ENCODE data around the gene PDS5A.
"Not testable (repeated sequence)": the region's sequence is repeated elsewhere in the genome, so short reads cannot be mapped to it uniquely, and the experiment has no call there.

The PDS5A gene

DNA sequence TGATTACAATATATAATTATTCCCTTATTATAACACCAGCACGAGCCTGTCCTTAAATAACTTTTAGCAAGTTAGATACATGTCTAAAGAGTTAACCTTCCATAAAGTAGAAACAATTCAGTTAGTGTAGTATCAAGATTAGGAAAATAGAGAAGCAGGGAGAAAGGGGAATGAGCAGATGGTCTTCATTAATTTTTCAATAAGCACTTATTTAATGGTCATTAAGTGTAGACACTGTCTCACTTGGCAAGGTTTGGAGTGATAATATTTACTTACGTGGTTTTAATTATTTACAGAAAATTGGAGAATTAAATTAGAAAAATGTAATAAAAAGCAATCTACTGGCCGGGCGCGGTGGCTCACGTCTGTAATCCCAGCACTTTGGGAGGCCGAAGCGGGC is 99.7 kb downstream of the PDS5A start:
- H3K4me3 ChIP-seq (ENCODE audit: low read length) = no peak overlapping the region
- no peaks in the 10 kb centered on the region for H3K4me1 ChIP-seq (ENCODE audit: control insufficient read depth, insufficient read depth, low read length)
- peaks cover 3% of the 10 kb centered on the region for H3K36me3 ChIP-seq (ENCODE audit: control insufficient read depth, insufficient read depth, low read length)
- H3K27ac ChIP-seq (ENCODE audit: low read depth, low read length) = no peak overlapping the region
- no peak overlapping the region for H3K9ac ChIP-seq (ENCODE audit: low read length)
- H3K27me3 ChIP-seq (ENCODE audit: control insufficient read depth, insufficient read depth, low read length) = no peaks in the 10 kb centered on the region

DNA sequence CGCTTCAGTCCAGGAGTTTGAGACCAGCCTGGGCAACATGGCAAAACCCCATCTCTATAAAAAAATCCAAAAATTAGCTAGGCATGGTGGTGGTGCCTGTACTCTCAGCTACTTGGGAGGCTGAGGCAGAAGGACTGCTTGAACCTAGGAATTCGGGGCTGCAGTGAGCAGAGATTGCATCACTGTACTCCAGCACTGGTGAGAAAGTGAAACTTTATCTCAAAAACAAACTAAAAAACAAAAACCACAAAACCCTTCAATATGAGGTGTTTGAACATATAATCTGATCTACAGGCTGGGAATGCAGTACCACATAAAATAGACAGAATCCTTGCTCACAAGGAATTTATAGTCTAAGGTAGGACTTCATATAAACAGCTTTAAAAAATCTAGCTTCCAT is 103.9 kb downstream of the PDS5A start:
- no peak overlapping the region for H3K9ac ChIP-seq (ENCODE audit: low read length)
- no peak overlapping the region for H3K27ac ChIP-seq (ENCODE audit: low read depth, low read length)
- H3K4me1 ChIP-seq (ENCODE audit: control insufficient read depth, insufficient read depth, low read length) = no peaks in the 10 kb centered on the region
- H3K27me3 ChIP-seq (ENCODE audit: control insufficient read depth, insufficient read depth, low read length) = no peaks in the 10 kb centered on the region
- peaks cover 7% of the 10 kb centered on the region for H3K36me3 ChIP-seq (ENCODE audit: control insufficient read depth, insufficient read depth, low read length)
- H3K4me3 ChIP-seq (ENCODE audit: low read length) = no peak overlapping the region

DNA sequence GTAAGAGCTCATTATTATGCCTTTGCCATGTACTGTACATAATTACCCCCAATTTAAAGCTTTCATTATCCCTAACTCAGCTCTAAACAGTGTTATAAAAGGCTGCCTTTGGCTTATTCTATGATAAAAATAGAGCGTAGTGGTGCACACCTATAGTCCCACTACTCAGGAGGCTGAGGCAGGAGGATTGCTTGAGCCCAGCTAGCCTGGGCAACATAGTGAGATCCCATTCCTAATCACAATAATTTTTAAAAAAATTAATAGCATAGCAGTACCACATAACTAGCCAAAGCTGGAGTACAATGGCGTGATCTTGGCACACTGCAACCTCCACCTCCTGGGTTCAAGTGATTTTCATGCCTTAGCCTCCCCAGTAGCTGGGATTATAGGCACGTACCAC is 112.4 kb downstream of the PDS5A start:
- Histone ChIP-seq H3K36me3 (ENCODE audit: control insufficient read depth, insufficient read depth, low read length) (peaks cover 6% of the 10 kb centered on the region), H3K27me3 (ENCODE audit: control insufficient read depth, insufficient read depth, low read length) (no peaks in the 10 kb centered on the region), H3K27ac (ENCODE audit: low read depth, low read length) (no peak overlapping the region), H3K4me3 (ENCODE audit: low read length) (no peak overlapping the region), H3K4me1 (ENCODE audit: control insufficient read depth, insufficient read depth, low read length) (no peaks in the 10 kb centered on the region), H3K9ac (ENCODE audit: low read length) (no peak overlapping the region)

DNA sequence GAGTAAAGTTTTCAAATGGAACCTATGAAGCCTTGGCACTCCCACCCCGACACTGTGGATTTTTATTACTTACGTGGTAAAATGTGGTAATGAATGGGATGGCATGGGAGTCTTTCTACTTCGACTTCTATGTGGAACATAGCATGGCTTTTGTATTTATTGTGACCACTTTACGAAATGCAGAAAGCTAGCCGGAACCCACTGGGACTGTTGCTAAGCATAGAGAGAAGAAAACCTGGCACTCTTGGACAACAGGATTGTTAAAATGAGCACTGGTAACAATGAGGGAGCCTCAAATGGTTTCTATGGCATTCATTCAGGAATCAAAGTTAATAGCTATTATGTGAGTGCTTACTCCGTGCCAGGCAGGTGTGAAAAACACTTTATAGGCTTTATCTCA is 113.3 kb downstream of the PDS5A start:
- H3K36me3 ChIP-seq (ENCODE audit: control insufficient read depth, insufficient read depth, low read length) = peaks cover 6% of the 10 kb centered on the region
- no peaks in the 10 kb centered on the region for H3K27me3 ChIP-seq (ENCODE audit: control insufficient read depth, insufficient read depth, low read length)
- H3K9ac ChIP-seq (ENCODE audit: low read length) = no peak overlapping the region
- H3K4me3 ChIP-seq (ENCODE audit: low read length) = no peak overlapping the region
- H3K4me1 ChIP-seq (ENCODE audit: control insufficient read depth, insufficient read depth, low read length) = no peaks in the 10 kb centered on the region
- no peak overlapping the region for H3K27ac ChIP-seq (ENCODE audit: low read depth, low read length)

DNA sequence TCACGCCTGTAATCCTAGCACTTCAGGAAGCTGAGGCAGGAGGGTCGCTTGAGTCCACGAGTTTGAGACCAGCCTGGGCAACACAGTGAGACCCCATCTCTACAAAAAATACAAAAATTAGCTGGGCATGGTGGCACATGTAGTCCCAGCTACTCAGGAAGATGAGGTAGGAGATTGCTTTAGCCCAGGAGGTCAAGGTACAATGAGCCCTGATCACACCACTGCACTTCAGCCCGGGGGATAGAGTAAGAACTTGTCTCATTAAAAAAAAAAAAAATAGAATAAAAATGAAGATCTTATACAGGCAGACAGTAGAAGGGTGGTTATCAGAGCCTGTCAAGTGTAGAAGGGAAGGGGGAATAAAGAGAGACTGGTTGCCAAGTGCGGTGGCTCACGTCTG is 116.9 kb downstream of the PDS5A start:
- Histone ChIP-seq H3K27ac (ENCODE audit: low read depth, low read length) (no peak overlapping the region), H3K27me3 (ENCODE audit: control insufficient read depth, insufficient read depth, low read length) (no peaks in the 10 kb centered on the region)

DNA sequence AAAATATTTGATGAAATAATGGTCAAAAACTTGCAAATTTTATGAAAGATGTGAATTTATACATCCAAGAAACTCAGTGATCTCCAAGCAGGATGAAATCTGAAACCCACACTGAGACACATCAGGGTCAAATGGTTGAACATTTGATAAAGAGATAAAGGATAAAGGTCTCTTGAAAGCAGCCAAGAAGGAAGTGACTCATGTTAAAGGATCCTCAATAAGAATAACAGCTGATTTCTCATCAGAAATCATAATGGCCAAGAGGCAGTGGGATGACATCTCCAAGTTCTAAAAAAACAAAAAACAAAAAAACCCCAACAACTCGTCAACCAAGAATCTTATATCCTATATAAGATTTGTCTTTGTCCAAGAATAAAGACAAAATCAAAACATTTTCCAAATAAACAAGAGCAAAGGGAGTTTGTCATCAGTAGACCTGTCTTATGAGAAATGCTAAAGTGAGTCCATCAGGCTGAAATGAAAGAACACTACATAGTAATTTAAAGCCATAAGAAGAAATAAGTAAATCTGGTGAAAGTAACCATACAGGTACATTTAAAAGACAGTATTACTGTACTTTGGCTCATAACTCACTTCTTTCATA is 121.7 kb downstream of the PDS5A start:
- H3K36me3 ChIP-seq (ENCODE audit: control insufficient read depth, insufficient read depth, low read length) = peaks cover 5% of the 10 kb centered on the region
- no peaks in the 10 kb centered on the region for H3K4me1 ChIP-seq (ENCODE audit: control insufficient read depth, insufficient read depth, low read length)
- no peak overlapping the region for H3K9ac ChIP-seq (ENCODE audit: low read length)
- no peaks in the 10 kb centered on the region for H3K27me3 ChIP-seq (ENCODE audit: control insufficient read depth, insufficient read depth, low read length)
- no peak overlapping the region for H3K27ac ChIP-seq (ENCODE audit: low read depth, low read length)
- H3K4me3 ChIP-seq (ENCODE audit: low read length) = no peak overlapping the region

More for the DNA sequence above, 116.9 kb downstream of the PDS5A start:
- H3K36me3 ChIP-seq (ENCODE audit: control insufficient read depth, insufficient read depth, low read length) = peaks cover 2% of the 10 kb centered on the region
- no peak overlapping the region for H3K4me3 ChIP-seq (ENCODE audit: low read length)
- no peaks in the 10 kb centered on the region for H3K4me1 ChIP-seq (ENCODE audit: control insufficient read depth, insufficient read depth, low read length)
- no peak overlapping the region for H3K9ac ChIP-seq (ENCODE audit: low read length)

DNA sequence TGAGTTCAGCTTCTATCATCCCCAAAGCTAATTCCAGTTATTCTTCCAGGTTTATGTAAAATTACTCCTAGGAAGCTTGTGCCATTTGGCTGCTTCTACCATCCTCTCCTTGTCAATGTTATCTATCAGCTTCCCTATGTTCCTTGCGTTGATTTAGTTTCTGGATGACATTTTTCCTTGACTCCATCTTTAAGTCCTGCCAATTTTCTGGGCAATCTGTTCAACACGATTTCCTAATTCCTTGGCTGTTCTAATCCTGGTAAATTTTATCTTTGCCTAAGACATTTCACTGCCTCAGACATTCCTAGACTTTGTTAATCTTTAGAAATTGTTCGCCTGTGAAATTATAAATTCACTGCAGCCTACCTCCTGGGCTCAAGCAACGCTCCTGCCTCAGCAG is 125.1 kb downstream of the PDS5A start:
- peaks cover 4% of the 10 kb centered on the region for H3K36me3 ChIP-seq (ENCODE audit: control insufficient read depth, insufficient read depth, low read length)
- no peak overlapping the region for H3K27ac ChIP-seq (ENCODE audit: low read depth, low read length)
- H3K27me3 ChIP-seq (ENCODE audit: control insufficient read depth, insufficient read depth, low read length) = no peaks in the 10 kb centered on the region
- no peak overlapping the region for H3K9ac ChIP-seq (ENCODE audit: low read length)
- H3K4me1 ChIP-seq (ENCODE audit: control insufficient read depth, insufficient read depth, low read length) = no peaks in the 10 kb centered on the region
- no peak overlapping the region for H3K4me3 ChIP-seq (ENCODE audit: low read length)

DNA sequence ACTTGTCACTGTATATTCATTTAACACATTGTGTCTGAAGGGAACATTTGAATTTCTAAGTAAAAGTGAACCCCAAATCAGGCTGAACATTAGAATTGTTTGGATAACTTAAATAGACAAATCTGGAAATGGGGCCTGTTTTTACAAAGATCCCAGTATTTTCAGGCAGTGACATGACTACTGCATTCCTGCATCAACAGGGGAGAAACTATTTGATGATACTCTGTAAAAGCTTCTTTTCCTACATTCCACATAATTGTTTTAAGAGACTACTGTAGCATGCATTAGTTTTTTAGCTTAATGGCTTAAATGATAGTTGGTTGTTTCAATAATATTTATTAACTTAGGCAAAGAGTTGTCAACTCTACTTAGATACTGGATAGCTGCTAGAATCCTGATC is 127.0 kb downstream of the PDS5A start:
- Histone ChIP-seq H3K27ac (ENCODE audit: low read depth, low read length) (no peak overlapping the region), H3K4me1 (ENCODE audit: control insufficient read depth, insufficient read depth, low read length) (no peaks in the 10 kb centered on the region), H3K4me3 (ENCODE audit: low read length) (no peak overlapping the region), H3K9ac (ENCODE audit: low read length) (no peak overlapping the region), H3K27me3 (ENCODE audit: control insufficient read depth, insufficient read depth, low read length) (no peaks in the 10 kb centered on the region), H3K36me3 (ENCODE audit: control insufficient read depth, insufficient read depth, low read length) (peaks cover 4% of the 10 kb centered on the region)

DNA sequence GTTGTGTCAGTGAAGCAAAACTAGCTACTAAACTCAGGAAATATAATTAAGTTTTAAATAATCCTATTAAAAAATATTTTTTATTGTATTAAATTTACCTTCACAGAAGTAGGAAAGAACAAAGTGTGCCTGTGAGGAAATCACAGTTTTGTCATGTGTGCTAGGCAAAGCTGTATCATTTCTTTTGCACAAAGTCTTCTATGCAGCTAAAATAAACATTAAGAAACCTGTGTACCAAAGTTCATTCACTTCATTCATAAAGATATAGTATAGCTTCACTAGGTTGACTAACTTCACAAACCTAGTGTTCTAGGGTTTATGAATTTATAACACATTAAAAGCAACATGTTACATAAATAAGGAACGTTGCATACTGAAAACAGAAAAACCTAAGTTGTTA is 131.0 kb downstream of the PDS5A start:
- no peak overlapping the region for H3K27ac ChIP-seq (ENCODE audit: low read depth, low read length)
- no peak overlapping the region for H3K4me3 ChIP-seq (ENCODE audit: low read length)
- no peaks in the 10 kb centered on the region for H3K27me3 ChIP-seq (ENCODE audit: control insufficient read depth, insufficient read depth, low read length)
- H3K4me1 ChIP-seq (ENCODE audit: control insufficient read depth, insufficient read depth, low read length) = no peaks in the 10 kb centered on the region
- no peak overlapping the region for H3K9ac ChIP-seq (ENCODE audit: low read length)
- peaks cover 9% of the 10 kb centered on the region for H3K36me3 ChIP-seq (ENCODE audit: control insufficient read depth, insufficient read depth, low read length)

DNA sequence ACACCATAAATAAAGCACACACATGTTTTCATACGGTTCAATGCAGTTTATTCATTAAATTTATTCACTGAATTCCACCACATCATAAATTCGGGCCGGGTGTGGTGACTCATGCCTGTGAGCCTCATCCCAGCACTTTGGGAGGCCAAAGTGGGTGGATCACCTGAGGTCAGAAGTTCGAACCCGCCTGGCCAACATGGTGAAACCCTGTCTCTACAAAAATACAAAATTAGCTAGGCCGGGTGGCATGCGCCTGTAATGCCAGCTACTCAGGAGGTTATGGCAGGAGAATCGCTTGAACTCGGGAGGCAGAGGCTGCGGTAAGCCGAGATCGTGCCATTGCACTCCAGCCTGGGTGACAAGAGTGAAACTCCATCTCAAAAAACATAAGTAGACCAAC is 131.6 kb downstream of the PDS5A start:
- Histone ChIP-seq H3K27me3 (ENCODE audit: control insufficient read depth, insufficient read depth, low read length) (no peaks in the 10 kb centered on the region), H3K4me1 (ENCODE audit: control insufficient read depth, insufficient read depth, low read length) (no peaks in the 10 kb centered on the region), H3K36me3 (ENCODE audit: control insufficient read depth, insufficient read depth, low read length) (peaks cover 11% of the 10 kb centered on the region), H3K9ac (ENCODE audit: low read length) (no peak overlapping the region), H3K4me3 (ENCODE audit: low read length) (no peak overlapping the region), H3K27ac (ENCODE audit: low read depth, low read length) (no peak overlapping the region)

DNA sequence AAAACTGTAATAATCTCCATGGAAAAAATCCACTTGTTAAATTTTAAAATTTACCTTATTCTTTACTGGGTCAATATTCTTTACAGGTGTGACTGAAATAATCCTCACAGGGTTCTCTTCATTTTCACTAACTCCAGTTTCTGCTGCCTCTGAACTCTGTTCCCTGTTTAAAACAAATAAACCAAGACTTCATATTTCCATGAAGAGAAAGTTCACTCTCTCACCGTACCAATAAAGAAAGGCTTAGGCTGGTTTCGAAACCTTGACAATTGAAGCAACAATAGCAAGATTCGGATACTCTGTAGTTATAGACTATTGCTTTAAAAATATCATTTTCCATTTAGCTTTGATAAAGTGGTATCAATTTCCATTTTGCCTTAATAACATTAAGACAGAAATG is 135.8 kb downstream of the PDS5A start:
- H3K4me1 ChIP-seq (ENCODE audit: control insufficient read depth, insufficient read depth, low read length) = no peaks in the 10 kb centered on the region
- peaks cover 17% of the 10 kb centered on the region for H3K36me3 ChIP-seq (ENCODE audit: control insufficient read depth, insufficient read depth, low read length)

DNA sequence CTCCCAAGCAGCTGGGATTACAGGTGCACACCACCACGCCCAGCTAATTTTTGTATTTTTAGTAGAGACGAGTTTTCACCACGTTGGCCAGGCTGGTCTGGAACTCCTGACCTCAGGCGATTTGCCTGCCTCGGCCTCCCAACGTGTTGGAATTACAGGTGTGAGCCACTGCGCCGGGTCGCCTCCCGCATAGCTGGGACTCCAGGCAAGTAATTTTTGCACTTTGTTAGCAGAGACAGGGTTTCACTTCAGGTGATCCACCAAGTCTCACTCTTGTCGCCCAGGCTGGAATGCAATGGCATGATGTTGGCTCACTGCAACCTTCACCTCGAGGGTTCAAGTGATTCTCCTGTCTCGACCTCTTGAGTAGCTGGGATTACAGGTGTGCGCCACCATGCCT is 137.2 kb downstream of the PDS5A start:
- H3K27me3 ChIP-seq (ENCODE audit: control insufficient read depth, insufficient read depth, low read length); H3K4me3 ChIP-seq (ENCODE audit: low read length); H3K27ac ChIP-seq (ENCODE audit: low read depth, low read length); H3K4me1 ChIP-seq (ENCODE audit: control insufficient read depth, insufficient read depth, low read length); H3K9ac ChIP-seq (ENCODE audit: low read length): not testable (repeated sequence)
- H3K36me3 ChIP-seq (ENCODE audit: control insufficient read depth, insufficient read depth, low read length) = peaks cover 17% of the 10 kb centered on the region

More for the DNA sequence above, 135.8 kb downstream of the PDS5A start:
- Histone ChIP-seq H3K9ac (ENCODE audit: low read length) (no peak overlapping the region), H3K27ac (ENCODE audit: low read depth, low read length) (no peak overlapping the region), H3K4me3 (ENCODE audit: low read length) (no peak overlapping the region), H3K27me3 (ENCODE audit: control insufficient read depth, insufficient read depth, low read length) (no peaks in the 10 kb centered on the region)

DNA sequence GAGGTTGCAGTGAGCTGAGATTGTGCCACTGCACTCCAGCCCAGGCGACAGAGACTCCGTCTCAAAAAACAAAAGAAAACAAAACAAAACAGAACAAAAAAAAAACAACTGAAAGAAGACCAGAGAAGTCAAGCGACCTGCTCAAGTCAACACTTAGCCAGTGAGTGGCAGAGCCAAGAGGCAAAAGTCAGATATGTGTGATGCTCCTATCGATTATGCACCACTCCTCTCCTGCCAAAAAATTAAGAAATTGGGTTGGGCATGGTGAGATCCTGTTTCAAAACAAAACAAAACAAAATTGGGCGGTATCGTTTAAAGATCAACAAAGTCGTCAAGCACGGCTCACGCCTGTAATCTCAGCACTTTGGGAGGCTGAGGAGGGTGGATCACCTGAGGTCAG is 137.7 kb downstream of the PDS5A start:
- Histone ChIP-seq H3K9ac (ENCODE audit: low read length) (no peak overlapping the region), H3K27ac (ENCODE audit: low read depth, low read length) (no peak overlapping the region), H3K27me3 (ENCODE audit: control insufficient read depth, insufficient read depth, low read length) (no peaks in the 10 kb centered on the region), H3K4me1 (ENCODE audit: control insufficient read depth, insufficient read depth, low read length) (no peaks in the 10 kb centered on the region), H3K36me3 (ENCODE audit: control insufficient read depth, insufficient read depth, low read length) (peaks cover 20% of the 10 kb centered on the region), H3K4me3 (ENCODE audit: low read length) (no peak overlapping the region)
